GM18498 (cell line): Measurements from ENCODE around the gene CALCOCO1.
A peak's percentile ranks its signal among the peaks of the same experiment; 100 is the strongest.
"Not testable (repeated sequence)": the region's sequence is repeated elsewhere in the genome, so short reads cannot be mapped to it uniquely, and the experiment has no call there.

Source experiments
- ATAC-seq: cut with Tn5 transposase; IDR thresholded peaks from one replicate; pipeline ENCODE4 v1.9.1; 2021; ENCODE audit warnings: mild to moderate bottlenecking, moderate library complexity; ENCODE audit not compliant: unreplicated experiment

The CALCOCO1 gene

GRCh38 chr12:53700567-53700966 lies 26.7 kb downstream of the CALCOCO1 start:
- ATAC-seq, result no peak

- no peak for ATAC-seq
Measured at GRCh38 chr12:53699678-53700025, 27.6 kb downstream of the CALCOCO1 start.

- ATAC-seq, result no peak
Measured at GRCh38 chr12:53698948-53699677, 28.1 kb downstream of the CALCOCO1 start.

- no peak for ATAC-seq
Measured at GRCh38 chr12:53696655-53697331, 30.5 kb downstream of the CALCOCO1 start.

GRCh38 chr12:53696285-53696654 lies 31.0 kb downstream of the CALCOCO1 start:
- ATAC-seq, result no peak

- no peak for ATAC-seq
Measured at GRCh38 chr12:53695152-53696145, 31.8 kb downstream of the CALCOCO1 start.

- no peak for ATAC-seq
Measured at GRCh38 chr12:53694756-53695151, 32.5 kb downstream of the CALCOCO1 start.

GRCh38 chr12:53688134-53688533 lies 39.1 kb downstream of the CALCOCO1 start:
- ATAC-seq, result no peak

- no peak for ATAC-seq
Measured at GRCh38 chr12:53686436-53686835, 40.8 kb downstream of the CALCOCO1 start.

- ATAC-seq, result no peak
Measured at GRCh38 chr12:53684654-53685220, 42.5 kb downstream of the CALCOCO1 start.

GRCh38 chr12:53683983-53684382 lies 43.3 kb downstream of the CALCOCO1 start:
- ATAC-seq, result no peak

GRCh38 chr12:53683494-53683893 lies 43.8 kb downstream of the CALCOCO1 start:
- ATAC-seq, result no peak

- ATAC-seq, result not testable (repeated sequence)
Measured at GRCh38 chr12:53680061-53680460, 47.2 kb downstream of the CALCOCO1 start.

- ATAC-seq, result no peak
Measured at GRCh38 chr12:53677800-53678148, 49.5 kb downstream of the CALCOCO1 start.

GRCh38 chr12:53677016-53677799 lies 50.0 kb downstream of the CALCOCO1 start:
- no peak for ATAC-seq

GRCh38 chr12:53676656-53677015 lies 50.6 kb downstream of the CALCOCO1 start:
- no peak for ATAC-seq

- peak; percentile 96 for ATAC-seq
Measured at GRCh38 chr12:53675701-53676607, 51.3 kb downstream of the CALCOCO1 start, which contains the start of gene ATP5MC2. TSS of gene ATP5MC2 (minus strand) at chr12:53676083. CDS start at chr12:53672614, 3,469 bp downstream.

GRCh38 chr12:53674977-53675700 lies 52.1 kb downstream of the CALCOCO1 start:
- ATAC-seq, result no peak

- no peak for ATAC-seq
Measured at GRCh38 chr12:53670971-53671370, 56.3 kb downstream of the CALCOCO1 start.
